ENCODE data around the gene ALAS2. TPM values are rescaled to one million over a fixed set of nuclear protein-coding genes. Genes with fewer than 3 reads are reported as not detected.

ALAS2 gene
- total and polyA plus RNA-seq, 7 donors: 0.03 to 8.1 (median 3.3) TPM; not detected in 3

DNA sequence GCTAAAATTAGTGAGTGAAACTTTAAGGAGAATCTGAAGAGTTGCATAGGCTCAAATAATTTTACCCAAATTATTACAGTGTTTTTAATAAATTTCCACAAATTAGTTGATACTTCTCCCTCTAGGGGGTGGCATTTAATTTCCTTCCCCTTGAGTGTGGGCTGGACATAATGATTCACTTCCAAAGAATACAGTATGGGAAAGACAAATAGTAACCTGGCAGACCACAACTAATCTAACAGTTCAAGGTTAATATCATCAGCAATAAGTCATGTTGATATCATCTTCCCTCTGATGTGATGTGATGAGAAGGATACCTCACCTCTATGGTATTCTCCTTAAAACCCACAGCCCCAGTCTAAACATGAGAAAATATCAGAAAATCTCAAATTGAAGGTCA lies 52.3 kb downstream of the ALAS2 start:
- peaks cover 0 to 13% (median 0%) of the 10 kb centered on the region in 3 donors for H3K27me3 ChIP-seq (ENCODE audit: insufficient read depth in 3 of 3, low read length in 2 of 3)
- TF ChIP-seq, protein P1, sequence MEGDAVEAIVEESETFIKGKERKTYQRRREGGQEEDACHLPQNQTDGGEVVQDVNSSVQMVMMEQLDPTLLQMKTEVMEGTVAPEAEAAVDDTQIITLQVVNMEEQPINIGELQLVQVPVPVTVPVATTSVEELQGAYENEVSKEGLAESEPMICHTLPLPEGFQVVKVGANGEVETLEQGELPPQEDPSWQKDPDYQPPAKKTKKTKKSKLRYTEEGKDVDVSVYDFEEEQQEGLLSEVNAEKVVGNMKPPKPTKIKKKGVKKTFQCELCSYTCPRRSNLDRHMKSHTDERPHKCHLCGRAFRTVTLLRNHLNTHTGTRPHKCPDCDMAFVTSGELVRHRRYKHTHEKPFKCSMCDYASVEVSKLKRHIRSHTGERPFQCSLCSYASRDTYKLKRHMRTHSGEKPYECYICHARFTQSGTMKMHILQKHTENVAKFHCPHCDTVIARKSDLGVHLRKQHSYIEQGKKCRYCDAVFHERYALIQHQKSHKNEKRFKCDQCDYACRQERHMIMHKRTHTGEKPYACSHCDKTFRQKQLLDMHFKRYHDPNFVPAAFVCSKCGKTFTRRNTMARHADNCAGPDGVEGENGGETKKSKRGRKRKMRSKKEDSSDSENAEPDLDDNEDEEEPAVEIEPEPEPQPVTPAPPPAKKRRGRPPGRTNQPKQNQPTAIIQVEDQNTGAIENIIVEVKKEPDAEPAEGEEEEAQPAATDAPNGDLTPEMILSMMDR (IDR thresholded peaks at IDR 0.05): no peak
- no peaks in the 10 kb centered on the region for H3K36me3 ChIP-seq (ENCODE audit: insufficient read depth in 1 of 2, low read depth in 1 of 2)
- H3K4me1 ChIP-seq: peaks cover 8% of the 10 kb centered on the region
- peaks cover 8% of the 10 kb centered on the region for H3K9me3 ChIP-seq
- intact Hi-C loops (cut with DNase I): no loop called here
- ATAC-seq (peak in 3 of 4 donors; percentile 44 to 53 (median 44)), DNase-seq (no peak)
- peak overlapping the region; percentile 19 for H3K27ac ChIP-seq
- H3K4me3 ChIP-seq: no peak overlapping the region

DNA sequence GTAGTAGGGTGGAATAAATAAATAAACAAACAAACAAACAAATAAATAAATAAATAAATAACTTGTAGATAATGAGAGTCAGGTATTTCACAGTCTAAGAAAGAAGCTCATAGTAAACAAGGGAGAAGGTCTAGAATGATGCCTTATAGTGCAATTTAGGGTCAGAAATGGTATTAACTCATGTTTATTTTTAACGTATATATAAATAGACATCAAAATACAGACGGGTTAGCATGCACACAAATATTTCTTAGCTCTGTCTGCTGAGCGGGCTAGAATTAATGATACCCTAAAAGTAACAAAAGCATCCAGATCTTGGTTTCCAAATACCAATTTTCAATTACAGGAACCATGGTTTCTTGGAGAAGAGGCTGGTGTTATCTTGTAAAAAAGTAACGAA lies 53.4 kb downstream of the ALAS2 start:
- ATAC-seq (peak in 3 of 4 donors; percentile 28 to 73 (median 60)), DNase-seq (no peak)
- no peaks in the 10 kb centered on the region for H3K36me3 ChIP-seq (ENCODE audit: insufficient read depth in 1 of 2, low read depth in 1 of 2)
- no peak overlapping the region for H3K4me3 ChIP-seq
- H3K27ac ChIP-seq: peak overlapping the region; percentile 13
- peaks cover 8% of the 10 kb centered on the region for H3K4me1 ChIP-seq
- intact Hi-C loops (cut with DNase I): no loop called here
- TF ChIP-seq, protein P1 (IDR thresholded peaks at IDR 0.05): no peak
- H3K9me3 ChIP-seq: peaks cover 8% of the 10 kb centered on the region
- WGBS, 3 donors: 42 to 54% (median 44%) methylated on average over 4 of the region's 4 CpGs
- peaks cover 0 to 13% (median 0%) of the 10 kb centered on the region in 3 donors for H3K27me3 ChIP-seq (ENCODE audit: insufficient read depth in 3 of 3, low read length in 2 of 3)

DNA sequence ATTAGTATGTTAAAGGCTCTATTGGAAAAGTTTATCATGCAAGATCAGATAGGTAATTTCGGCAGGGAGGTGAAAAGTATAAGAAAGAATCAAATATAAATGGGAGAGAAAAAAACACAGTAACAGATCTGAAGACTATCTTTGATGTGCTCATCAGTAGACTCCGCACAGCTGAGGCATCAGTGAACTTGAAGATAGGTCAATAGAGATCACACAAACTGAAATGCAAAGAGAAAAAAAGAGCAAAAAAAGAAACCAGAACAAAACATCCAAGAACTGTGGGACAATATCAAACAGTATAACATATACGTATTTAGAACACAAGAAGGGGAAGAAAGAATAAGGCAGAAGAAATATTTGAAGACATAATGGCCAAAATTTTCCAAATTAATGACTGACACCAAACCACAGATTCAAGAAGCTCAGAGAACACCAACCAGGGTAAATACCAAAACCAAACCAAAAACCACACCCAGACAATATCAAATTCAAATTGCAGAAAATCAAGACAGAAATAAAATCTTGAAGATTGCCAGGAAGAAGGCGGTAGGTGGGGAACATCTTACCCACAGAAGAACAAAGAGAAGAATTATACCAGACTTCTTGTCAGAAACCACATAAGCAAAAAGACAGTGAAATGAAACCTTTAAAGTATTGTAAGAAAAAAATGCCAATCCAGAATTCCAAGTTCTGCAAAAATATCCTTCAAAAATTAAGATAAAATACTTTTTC lies 65.8 kb downstream of the ALAS2 start:
- WGBS, 3 donors: 71 to 90% (median 76%) methylated on average over 4 of the region's 4 CpGs
- no peak for DNase-seq

DNA sequence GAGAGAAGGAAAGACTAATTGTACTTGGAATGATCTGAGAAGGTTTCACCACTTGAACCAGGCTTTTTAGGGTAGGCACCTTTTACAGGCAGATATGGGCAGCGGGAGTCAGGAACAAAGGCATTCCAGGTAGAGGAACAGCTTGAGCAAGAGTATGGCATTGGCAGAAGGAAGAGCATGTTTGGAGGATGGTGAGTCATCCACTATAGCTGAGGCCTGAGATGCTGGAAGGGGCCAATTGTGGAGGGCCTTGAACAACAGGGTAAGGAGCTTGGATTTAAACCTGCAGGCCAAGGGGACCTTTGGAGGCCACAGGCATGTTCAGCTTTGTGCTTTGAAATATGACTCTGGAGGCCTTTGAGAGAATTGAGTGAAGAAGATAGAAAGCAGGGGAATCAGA lies 69.0 kb downstream of the ALAS2 start:
- no peak overlapping the region for H3K27ac ChIP-seq
- H3K4me1 ChIP-seq: no peaks in the 10 kb centered on the region
- intact Hi-C loops (cut with DNase I): no loop called here
- TF ChIP-seq, protein P1 (IDR thresholded peaks at IDR 0.05): no peak
- ATAC-seq: peak in 2 of 4 donors; percentile 54 to 55
- H3K9me3 ChIP-seq: no peaks in the 10 kb centered on the region
- 74 to 94% (median 80%) methylated on average over 1 of the region's 1 CpG for WGBS, 3 donors
- no peak overlapping the region for H3K4me3 ChIP-seq
- H3K27me3 ChIP-seq (ENCODE audit: insufficient read depth in 3 of 3, low read length in 2 of 3): peaks cover 0 to 6% (median 0%) of the 10 kb centered on the region in 3 donors
- H3K36me3 ChIP-seq (ENCODE audit: insufficient read depth in 1 of 2, low read depth in 1 of 2): peaks cover 0 to under 1% of the 10 kb centered on the region in 2 donors
- no peak for DNase-seq

More for the DNA sequence above, 65.8 kb downstream of the ALAS2 start:
- ATAC-seq: no peak
- H3K27me3 ChIP-seq (ENCODE audit: insufficient read depth in 3 of 3, low read length in 2 of 3): peaks cover 0 to 6% (median 0%) of the 10 kb centered on the region in 3 donors
- TF ChIP-seq, protein P1 (IDR thresholded peaks at IDR 0.05): no peak
- intact Hi-C loops (cut with DNase I): no loop called here
- H3K9me3 ChIP-seq: peaks cover 6% of the 10 kb centered on the region
- H3K4me3 ChIP-seq: no peak overlapping the region
- H3K27ac ChIP-seq: no peak overlapping the region
- no peaks in the 10 kb centered on the region for H3K36me3 ChIP-seq (ENCODE audit: insufficient read depth in 1 of 2, low read depth in 1 of 2)
- no peaks in the 10 kb centered on the region for H3K4me1 ChIP-seq

Other genes with a start within 250 kb of the ALAS2 start
- gene ITIH6, start 232.7 kb downstream of the ALAS2 start, total RNA-seq: under 1 TPM in 1 of 4 donors, not detected in 3; 0.06 TPM
- gene ITIH6, start 232.7 kb downstream of the ALAS2 start, polyA plus RNA-seq: under 1 TPM in 1 of 3 donors, not detected in 2; 0.01 TPM
- 10 to 100 TPM; 31.9 to 95.6 (median 58.2) TPM for gene MAGED2, start 223.2 kb downstream of the ALAS2 start, total RNA-seq
- 10 to 100 TPM; 50.8 to 61.5 (median 51.6) TPM for gene MAGED2, start 223.2 kb downstream of the ALAS2 start, polyA plus RNA-seq
- 1 to 10 TPM in 2 of 4 donors, under 1 TPM in 2; 0.61 to 4.2 (median 0.98) TPM for gene TRO, start 110.2 kb downstream of the ALAS2 start, total RNA-seq
- under 1 TPM; 0.18 to 0.64 (median 0.52) TPM for gene TRO, start 110.2 kb downstream of the ALAS2 start, polyA plus RNA-seq
- gene PFKFB1, start 36.8 kb downstream of the ALAS2 start, total RNA-seq: 10 to 100 TPM; 10.3 to 21.8 (median 21.3) TPM
- 10 to 100 TPM in 1 of 3 donors, 1 to 10 TPM in 2; 1.4 to 15.9 (median 7.5) TPM for gene PFKFB1, start 36.8 kb downstream of the ALAS2 start, polyA plus RNA-seq
- gene APEX2, start 30.6 kb downstream of the ALAS2 start, total RNA-seq: 10 to 100 TPM in 2 of 4 donors, 1 to 10 TPM in 2; 6.9 to 14.9 (median 10.0) TPM
- 10 to 100 TPM in 2 of 3 donors, 1 to 10 TPM in 1; 6.7 to 15.1 (median 10.9) TPM for gene APEX2, start 30.6 kb downstream of the ALAS2 start, polyA plus RNA-seq
- gene PAGE2B, start 44.1 kb upstream of the ALAS2 start, total RNA-seq: not detected
- not detected for gene PAGE2B, start 44.1 kb upstream of the ALAS2 start, polyA plus RNA-seq
- gene PAGE2, start 58.0 kb upstream of the ALAS2 start, total RNA-seq: not detected
- gene PAGE2, start 58.0 kb upstream of the ALAS2 start, polyA plus RNA-seq: not detected
- gene PAGE5, start 189.4 kb upstream of the ALAS2 start, total RNA-seq: not detected
- gene PAGE5, start 189.4 kb upstream of the ALAS2 start, polyA plus RNA-seq: not detected
- not detected for gene PAGE3, start 233.9 kb upstream of the ALAS2 start, total RNA-seq
- not detected for gene PAGE3, start 233.9 kb upstream of the ALAS2 start, polyA plus RNA-seq